Glutamatergic neuron (in vitro differentiated cells): ENCODE data around the gene SEC22A. TPM values are rescaled to one million over a fixed set of nuclear protein-coding genes. Genes with fewer than 3 reads are reported as not detected.

Experiments used
- DNase-seq: peaks from one replicate; pipeline ENCODE4 v3.0.0; 2022
- H3K27ac Mint-ChIP-seq: one replicate; pipeline ENCODE4 v1.8.0; 2020; ENCODE audit warnings: mild to moderate bottlenecking, mixed read lengths, inconsistent platforms; ENCODE audit not compliant: unreplicated experiment
- H3K27me3 Mint-ChIP-seq: one replicate; pipeline ENCODE4 v1.8.0; 2020; ENCODE audit warnings: mild to moderate bottlenecking, moderate library complexity, mixed read lengths, inconsistent platforms; ENCODE audit not compliant: unreplicated experiment
- H3K36me3 Mint-ChIP-seq: one replicate; pipeline ENCODE4 v1.8.0; 2020; ENCODE audit warnings: mild to moderate bottlenecking, mixed read lengths, inconsistent platforms; ENCODE audit not compliant: unreplicated experiment
- H3K4me1 Mint-ChIP-seq: one replicate; pipeline ENCODE4 v1.8.0; 2020; ENCODE audit warnings: mild to moderate bottlenecking, low read depth, mixed read lengths, inconsistent platforms; ENCODE audit not compliant: unreplicated experiment
- H3K4me3 Mint-ChIP-seq: one replicate; pipeline ENCODE4 v1.8.0; 2020; ENCODE audit warnings: mild to moderate bottlenecking, mixed read lengths, inconsistent platforms; ENCODE audit not compliant: unreplicated experiment
- H3K9me3 Mint-ChIP-seq: one replicate; pipeline ENCODE4 v1.8.0; 2020; ENCODE audit warnings: mild to moderate bottlenecking, moderate library complexity, mixed read lengths, inconsistent platforms; ENCODE audit not compliant: unreplicated experiment
- CTCF ChIP-seq: fragments of 200-600 bp; sonication (generic); IDR thresholded peaks from one replicate; pipeline ENCODE4 v1.5.0; 2021; ENCODE audit not compliant: partially characterized antibody, unreplicated experiment
- total RNA-seq: library from RNA; stranded (reverse); fragmentation: NEBNext Ultra II Directional; extraction: Animal tissue kit (Norgen Biotek cat#: 25700); gene quantifications from one replicate; pipeline ENCODE4 v1.2.1, GENCODE V29; 2021; ENCODE audit not compliant: unreplicated experiment

SEC22A gene
- total RNA-seq, 1 donor from 2014 or later, result 14.6 TPM

DNA sequence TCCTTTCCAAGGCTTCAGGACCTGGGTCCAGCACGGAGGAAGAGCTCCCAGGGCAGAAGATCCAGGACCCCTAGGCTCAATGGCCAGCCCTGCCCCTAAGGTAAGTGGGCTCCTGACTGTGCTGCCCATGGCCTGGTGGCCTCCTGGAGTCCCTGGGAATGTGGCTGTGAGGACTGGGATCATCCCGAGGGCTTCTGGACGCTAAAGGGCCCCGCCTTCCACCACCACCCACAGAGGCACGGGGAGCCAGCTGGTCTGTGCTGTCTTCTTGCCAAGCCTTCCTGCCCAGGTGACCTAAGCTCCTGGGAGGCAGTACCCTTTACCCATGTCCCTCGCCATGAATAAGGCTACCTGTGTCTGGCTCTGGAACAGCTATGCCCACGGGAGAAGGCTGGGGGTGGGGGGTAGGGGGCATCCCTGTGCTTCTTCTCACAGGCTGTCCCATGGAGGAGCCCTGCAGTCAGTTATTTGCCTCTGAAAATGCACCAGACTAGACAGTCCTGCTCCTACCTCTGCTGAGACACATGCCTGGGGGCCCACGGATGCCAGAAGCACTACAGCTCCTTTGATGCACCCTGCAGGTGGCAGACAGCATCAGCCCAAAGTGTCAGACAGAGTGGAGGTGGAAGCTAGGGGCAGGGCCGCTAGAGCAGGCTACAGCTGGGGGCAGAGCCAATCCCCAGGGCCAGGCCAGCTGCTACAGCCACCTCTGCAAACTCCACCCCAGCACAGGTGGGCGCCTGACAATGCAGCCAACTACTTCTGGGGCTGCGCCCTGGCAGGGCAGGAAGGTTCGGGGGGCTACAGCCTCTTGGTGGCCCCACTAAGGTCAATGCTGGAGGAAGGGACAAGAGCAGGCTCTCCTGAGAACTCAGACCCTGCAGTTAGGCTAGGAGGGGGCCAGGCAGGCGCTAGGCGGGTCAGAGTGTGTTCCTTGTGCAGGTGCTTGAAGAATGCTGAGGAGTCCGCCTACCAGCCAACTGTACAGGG is 90.9 kb downstream of the SEC22A start:
- Mint-ChIP-seq H3K36me3 (peaks cover 19% of the 10 kb centered on the region), H3K27ac (no peak overlapping the region), H3K9me3 (peaks cover 4% of the 10 kb centered on the region), H3K4me3 (no peak overlapping the region), H3K4me1 (peaks cover 5% of the 10 kb centered on the region), H3K27me3 (peaks cover 6% of the 10 kb centered on the region)
- no peak for DNase-seq
- TF ChIP-seq CTCF, result no peak

GRCh38 chr3:123294296-123294938 is 92.7 kb downstream of the SEC22A start:
- no peaks in the 10 kb centered on the region for H3K4me1 Mint-ChIP-seq
- TF ChIP-seq CTCF, result no peak
- no peak overlapping the region for H3K4me3 Mint-ChIP-seq
- no peak for DNase-seq
- no peak overlapping the region for H3K27ac Mint-ChIP-seq
- H3K36me3 Mint-ChIP-seq, result peaks cover 19% of the 10 kb centered on the region
- H3K27me3 Mint-ChIP-seq, result peaks cover 6% of the 10 kb centered on the region
- H3K9me3 Mint-ChIP-seq, result peaks cover 4% of the 10 kb centered on the region

DNA sequence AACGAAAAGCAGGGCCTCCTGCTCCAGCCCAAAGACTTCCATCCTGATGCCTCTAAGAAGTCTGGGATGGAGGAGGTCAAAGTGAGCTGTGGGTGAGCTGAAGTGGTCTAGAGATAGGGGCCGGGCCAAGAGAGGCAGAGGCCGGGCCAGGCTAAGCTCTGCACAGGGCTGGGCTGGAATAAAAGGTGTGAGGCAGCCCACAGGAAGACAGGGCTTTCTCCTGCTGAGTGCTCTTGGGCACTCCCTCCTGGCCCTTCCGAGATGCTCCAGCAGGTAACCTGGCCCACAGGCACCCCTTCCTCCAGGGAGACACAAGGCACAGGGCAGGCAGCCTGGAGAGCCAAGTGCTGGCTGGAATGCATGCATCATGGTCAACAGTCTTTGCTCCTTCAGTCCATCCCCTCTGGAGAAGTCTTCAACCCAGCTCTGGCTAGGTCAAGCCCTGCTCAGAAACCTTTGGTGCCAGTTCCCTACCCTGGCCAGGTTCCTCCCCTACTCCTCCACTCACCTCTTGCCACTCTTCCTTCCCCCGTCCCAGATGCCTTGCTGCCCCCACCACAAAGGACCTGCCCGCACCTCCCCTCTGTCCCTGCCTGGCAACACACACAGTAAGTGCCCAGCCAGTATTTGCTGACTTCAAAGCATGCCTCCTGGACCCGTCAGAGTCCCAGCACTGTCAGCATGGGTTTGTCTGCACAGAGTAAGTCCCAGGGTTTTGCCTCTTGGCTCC is 93.6 kb downstream of the SEC22A start:
- no peak for DNase-seq
- Mint-ChIP-seq H3K27ac (no peak overlapping the region), H3K27me3 (peaks cover 6% of the 10 kb centered on the region), H3K9me3 (peaks cover 4% of the 10 kb centered on the region), H3K4me1 (no peaks in the 10 kb centered on the region), H3K36me3 (peaks cover 12% of the 10 kb centered on the region), H3K4me3 (no peak overlapping the region)
- TF ChIP-seq CTCF, result no peak

- Mint-ChIP-seq H3K27ac (no peak overlapping the region), H3K9me3 (peaks cover 4% of the 10 kb centered on the region), H3K4me1 (no peaks in the 10 kb centered on the region), H3K36me3 (peaks cover 12% of the 10 kb centered on the region), H3K27me3 (peaks cover 6% of the 10 kb centered on the region), H3K4me3 (no peak overlapping the region)
- no peak for DNase-seq
- TF ChIP-seq CTCF, result no peak
These were observed 94.1 kb downstream of the SEC22A start for GRCh38 chr3:123295901-123296250.
